CD4-positive, alpha-beta T cell treated with Interleukin-15 for 1 hour (primary cell): ENCODE results near the gene KIF5C.
"Not testable (repeated sequence)": the region's sequence is repeated elsewhere in the genome, so short reads cannot be mapped to it uniquely, and the experiment has no call there.

ENCODE experiments used
- DNase-seq: peaks from one replicate; pipeline ENCODE4 v3.0.0-alpha.2; 2020

KIF5C gene

GRCh38 chr2:148967578-148967977 is 92.6 kb downstream of the KIF5C start:
- DNase-seq: no peak

GRCh38 chr2:148968301-148968700 is 93.3 kb downstream of the KIF5C start:
- no peak for DNase-seq

- no peak for DNase-seq
Observed at GRCh38 chr2:148968776-148969319, 93.8 kb downstream of the KIF5C start.

- DNase-seq: no peak
Observed at GRCh38 chr2:148969659-148970061, 94.6 kb downstream of the KIF5C start.

GRCh38 chr2:148970385-148970784 is 95.4 kb downstream of the KIF5C start:
- DNase-seq: no peak

- DNase-seq: no peak
Observed at GRCh38 chr2:148971547-148971946, 96.5 kb downstream of the KIF5C start.

GRCh38 chr2:148974095-148974494 is 99.1 kb downstream of the KIF5C start:
- DNase-seq: no peak

- no peak for DNase-seq
Observed at GRCh38 chr2:148978026-148978685, 103.1 kb downstream of the KIF5C start.

- no peak for DNase-seq
Observed at GRCh38 chr2:148978706-148979105, 103.7 kb downstream of the KIF5C start.

- DNase-seq: no peak
Observed at GRCh38 chr2:148979164-148979918, 104.3 kb downstream of the KIF5C start.

GRCh38 chr2:148979919-148980277 is 104.9 kb downstream of the KIF5C start:
- no peak for DNase-seq

- not testable (repeated sequence) for DNase-seq
Observed at GRCh38 chr2:148980496-148980895, 105.5 kb downstream of the KIF5C start.

- no peak for DNase-seq
Observed at GRCh38 chr2:148981324-148981723, 106.3 kb downstream of the KIF5C start.

- DNase-seq: no peak
Observed at GRCh38 chr2:148981781-148982180, 106.8 kb downstream of the KIF5C start.

GRCh38 chr2:148982282-148982681 is 107.3 kb downstream of the KIF5C start:
- DNase-seq: no peak

GRCh38 chr2:148983896-148984295 is 108.9 kb downstream of the KIF5C start:
- DNase-seq: no peak

GRCh38 chr2:148984449-148984848 is 109.4 kb downstream of the KIF5C start:
- no peak for DNase-seq

GRCh38 chr2:148987286-148987685 is 112.3 kb downstream of the KIF5C start:
- DNase-seq: no peak

- no peak for DNase-seq
Observed at GRCh38 chr2:148988337-148988736, 113.3 kb downstream of the KIF5C start.

- DNase-seq: peak; percentile 43
Observed at GRCh38 chr2:148989882-148990493, 115.0 kb downstream of the KIF5C start.

- DNase-seq: no peak
Observed at GRCh38 chr2:148990968-148991367, 115.9 kb downstream of the KIF5C start.

- DNase-seq: no peak
Observed at GRCh38 chr2:148992448-148992847, 117.4 kb downstream of the KIF5C start.

- DNase-seq: no peak
Observed at GRCh38 chr2:148993351-148993750, 118.3 kb downstream of the KIF5C start.

- DNase-seq: no peak
Observed at GRCh38 chr2:148994341-148994740, 119.3 kb downstream of the KIF5C start.
